IMR-90 (cell line): Measurements from ENCODE around the gene MAN1C1. TPM values are rescaled to one million over a fixed set of nuclear protein-coding genes. Genes with fewer than 3 reads are reported as not detected.

Source experiments
- ATAC-seq: fragments of 200-7000 bp; cut with Tn5 transposase; 2 replicates; pipeline ENCODE4 v1.9.1; 2020; ENCODE audit warnings: low read depth, mild to moderate bottlenecking, moderate library complexity
- BruUV-seq: library from RNA; stranded (reverse); fragments of 400-500 nt; replicated peaks from 2 replicates; lab custom pipeline; 2021; lab: Mats Ljungman, UMichigan
- CTCF ChIA-PET: fragments of 300-600 bp; formaldehyde crosslinking; extraction: SDS; loops from one replicate; lab custom pipeline; 2021; ENCODE audit warnings: antibody characterized with exemption; lab: Yijun Ruan, JAX
- POLR2A ChIA-PET: fragments of 300-600 bp; sonication (Branson Sonifier 250); formaldehyde crosslinking; loops from one replicate; lab custom pipeline; 2022; ENCODE audit warnings: antibody characterized with exemption; ENCODE audit not compliant: unreplicated experiment; lab: Charles Lee
- DNase-seq: peaks from one replicate; pipeline ENCODE4 v3.0.0; 2013
- H2AFZ ChIP-seq: replicated peaks from 2 replicates; pipeline ENCODE3; 2013; ENCODE audit warnings: low read length, mild to moderate bottlenecking; ENCODE audit not compliant: poor library complexity
- H2AK5ac ChIP-seq: 2 replicates; pipeline ENCODE4 v1.6.1; 2013; ENCODE audit warnings: low read depth, low read length, inconsistent platforms
- H2AK9ac ChIP-seq: replicated peaks from 2 replicates; pipeline ENCODE3; 2013; ENCODE audit warnings: mild to moderate bottlenecking, low read depth, low read length, moderate library complexity; ENCODE audit not compliant: poor library complexity
- H2BK120ac ChIP-seq: 2 replicates; pipeline ENCODE4 v1.6.1; 2013; ENCODE audit warnings: low read depth, low read length, inconsistent platforms
- H2BK15ac ChIP-seq: 3 replicates; pipeline ENCODE4 v1.6.1; 2013; ENCODE audit warnings: low read depth, low read length, inconsistent platforms
- H2BK20ac ChIP-seq: 2 replicates; pipeline ENCODE4 v1.6.1; 2013; ENCODE audit warnings: low read depth, mild to moderate bottlenecking, inconsistent platforms, low read length, moderate library complexity
- H2BK5ac ChIP-seq: 2 replicates; pipeline ENCODE4 v1.6.1; 2013; ENCODE audit warnings: mild to moderate bottlenecking, low read depth, low read length, inconsistent platforms; ENCODE audit not compliant: poor library complexity, severe bottlenecking
- H3K14ac ChIP-seq: replicated peaks from 2 replicates; pipeline ENCODE4 v1.6.1; 2013; ENCODE audit warnings: low read depth, low read length, inconsistent platforms
- H3K18ac ChIP-seq: 2 replicates; pipeline ENCODE4 v1.6.1; 2013; ENCODE audit warnings: low read depth, low read length, control low read depth
- H3K23ac ChIP-seq: 2 replicates; pipeline ENCODE4 v1.6.1; 2013; ENCODE audit warnings: low read depth, low read length, inconsistent platforms
- H3K27ac ChIP-seq: 2 replicates; pipeline ENCODE4 v1.5.1; 2013; ENCODE audit warnings: mild to moderate bottlenecking, control low read depth, low read length; ENCODE audit not compliant: insufficient read depth
- H3K27me3 ChIP-seq: 2 replicates; pipeline ENCODE4 v1.6.1; 2013; ENCODE audit warnings: low read length; ENCODE audit not compliant: control insufficient read depth, insufficient read depth
- H3K36me3 ChIP-seq: 2 replicates; pipeline ENCODE4 v1.6.1; 2013; ENCODE audit warnings: low read length, mixed read lengths; ENCODE audit not compliant: control insufficient read depth, insufficient read depth
- H3K4ac ChIP-seq: 2 replicates; pipeline ENCODE4 v1.6.1; 2013; ENCODE audit warnings: low read depth, low read length, inconsistent platforms
- H3K4me1 ChIP-seq: 2 replicates; pipeline ENCODE4 v1.6.1; 2013; ENCODE audit warnings: low read length, mixed read lengths; ENCODE audit not compliant: control insufficient read depth, insufficient read depth
- H3K4me2 ChIP-seq: 2 replicates; pipeline ENCODE4 v1.6.1; 2013; ENCODE audit warnings: low read depth, mild to moderate bottlenecking, control low read depth, low read length, moderate library complexity
- H3K4me3 ChIP-seq: 2 replicates; pipeline ENCODE4 v1.5.1; 2013; ENCODE audit warnings: low read depth, mild to moderate bottlenecking, control low read depth, low read length, moderate library complexity; ENCODE audit not compliant: insufficient read depth
- H3K56ac ChIP-seq: 2 replicates; pipeline ENCODE4 v1.6.1; 2013; ENCODE audit warnings: low read length, inconsistent platforms; ENCODE audit not compliant: insufficient read depth; ENCODE audit errors: extremely low read depth
- H3K79me1 ChIP-seq, 2 experiments: 2 replicates each; pipeline ENCODE4 v1.6.1; 2013; ENCODE audit warnings: low read length in 2 of 2, inconsistent platforms in 1 of 2, low read depth in 1 of 2
- H3K9ac ChIP-seq: 2 replicates; pipeline ENCODE4 v1.6.1; 2013; ENCODE audit warnings: low read depth, low read length, control low read depth
- H3K9me1 ChIP-seq: 2 replicates; pipeline ENCODE4 v1.6.1; 2013; ENCODE audit warnings: low read length, inconsistent platforms; ENCODE audit not compliant: insufficient read depth
- H3K9me3 ChIP-seq: 2 replicates; pipeline ENCODE4 v1.6.1; 2013; ENCODE audit warnings: low read length; ENCODE audit not compliant: control insufficient read depth, insufficient read depth
- H4K20me1 ChIP-seq: 2 replicates; pipeline ENCODE4 v1.6.1; 2013; ENCODE audit warnings: low read length, inconsistent platforms; ENCODE audit not compliant: insufficient read depth
- H4K5ac ChIP-seq: 2 replicates; pipeline ENCODE4 v1.6.1; 2013; ENCODE audit warnings: mild to moderate bottlenecking, low read depth, low read length, control low read depth
- H4K8ac ChIP-seq, 2 experiments: 2 replicates each; pipeline ENCODE4 v1.6.1; 2013; ENCODE audit warnings: low read depth in 2 of 2, low read length in 2 of 2, control low read depth in 1 of 2, inconsistent platforms in 1 of 2
- H4K91ac ChIP-seq: 2 replicates; pipeline ENCODE4 v1.6.1; 2013; ENCODE audit warnings: low read depth, low read length, inconsistent platforms; ENCODE audit not compliant: insufficient read depth
- MAZ ChIP-seq: IDR thresholded peaks from 2 replicates; pipeline ENCODE4 v1.6.1; 2012; ENCODE audit warnings: low read depth, mild to moderate bottlenecking, low read length, improper control_type of control experiment, moderate library complexity, borderline replicate concordance
- RCOR1 ChIP-seq: IDR thresholded peaks from 2 replicates; pipeline ENCODE4 v1.6.1; 2012; ENCODE audit warnings: mild to moderate bottlenecking, low read length, improper control_type of control experiment; ENCODE audit not compliant: insufficient replicate concordance
- SMC3 ChIP-seq: fragments of 150-350 bp; IDR thresholded peaks from 2 replicates; pipeline ENCODE4 v1.6.1; 2016; ENCODE audit warnings: low read depth, mild to moderate bottlenecking, antibody characterized with exemption, low read length, moderate library complexity
- USF2 ChIP-seq: fragments of 150-350 bp; IDR thresholded peaks from 2 replicates; pipeline ENCODE4 v1.6.1; 2017; ENCODE audit warnings: mild to moderate bottlenecking, antibody characterized with exemption, low read length, low read depth
- WGBS, 2 experiments: methylation state at CpG; one replicate each; pipeline versions ENCODE4 v1.1.5 to v1.1.7; 2013; ENCODE audit warnings: missing lambda C conversion rate in 2 of 2; ENCODE audit not compliant: insufficient read length in 1 of 2; ENCODE audit errors: extremely low coverage in 2 of 2; 5-methylcytosine and 5-hydroxymethylcytosine counted together
- dilution Hi-C: fragments of 300-500 bp; cut with HindIII; formaldehyde crosslinking; loops from one replicate; pipeline ENCODE4 v1.14.3; 2018; ENCODE audit warnings: low sequenced_read_pairs; ENCODE audit not compliant: unreplicated experiment
- in situ Hi-C: fragments of 300-500 bp; cut with MboI; formaldehyde crosslinking; loops from 3 replicates; pipeline ENCODE4 v1.14.3; 2019; ENCODE audit warnings: low sequenced_read_pairs, inconsistent platforms, mixed read lengths
- intact Hi-C: fragments of 100-400 bp; cut with micrococcal nuclease; formaldehyde crosslinking; loops from 2 replicates; pipeline ENCODE4 v1.10.0; 2022
- polyA plus RNA-seq, 3 experiments: library from polyadenylated mRNA; depleted of rRNA; stranded (reverse); fragments of >200 nt; gene quantifications; 2 replicates each; pipeline ENCODE4 v1.2.3, GENCODE V29; 2012; ENCODE audit warnings: low replicate concordance in 1 of 3
- total RNA-seq: library from RNA; depleted of rRNA; stranded (reverse); fragments of >200 nt; gene quantifications from 2 replicates; pipeline ENCODE4 v1.2.3, GENCODE V29; 2012
- TF ChIP-seq, protein P1 (sequence below): conservative IDR thresholded peaks from 2 replicates; pipeline ENCODE4 v1.5.1; 2012; ENCODE audit warnings: mild to moderate bottlenecking, low read depth, low read length, improper control_type of control experiment

Gene MAN1C1
- total and polyA plus RNA-seq, 2 of the 4 experiments (the other 2 are of a cell fraction): 3.2 to 11.3 TPM

- H3K9ac ChIP-seq: no peak overlapping the region
- no peak overlapping the region for H4K8ac ChIP-seq
- TF ChIP-seq SMC3 (no peak), MAZ (no peak), RCOR1 (no peak), USF2 (no peak)
- TF ChIP-seq, protein P1, sequence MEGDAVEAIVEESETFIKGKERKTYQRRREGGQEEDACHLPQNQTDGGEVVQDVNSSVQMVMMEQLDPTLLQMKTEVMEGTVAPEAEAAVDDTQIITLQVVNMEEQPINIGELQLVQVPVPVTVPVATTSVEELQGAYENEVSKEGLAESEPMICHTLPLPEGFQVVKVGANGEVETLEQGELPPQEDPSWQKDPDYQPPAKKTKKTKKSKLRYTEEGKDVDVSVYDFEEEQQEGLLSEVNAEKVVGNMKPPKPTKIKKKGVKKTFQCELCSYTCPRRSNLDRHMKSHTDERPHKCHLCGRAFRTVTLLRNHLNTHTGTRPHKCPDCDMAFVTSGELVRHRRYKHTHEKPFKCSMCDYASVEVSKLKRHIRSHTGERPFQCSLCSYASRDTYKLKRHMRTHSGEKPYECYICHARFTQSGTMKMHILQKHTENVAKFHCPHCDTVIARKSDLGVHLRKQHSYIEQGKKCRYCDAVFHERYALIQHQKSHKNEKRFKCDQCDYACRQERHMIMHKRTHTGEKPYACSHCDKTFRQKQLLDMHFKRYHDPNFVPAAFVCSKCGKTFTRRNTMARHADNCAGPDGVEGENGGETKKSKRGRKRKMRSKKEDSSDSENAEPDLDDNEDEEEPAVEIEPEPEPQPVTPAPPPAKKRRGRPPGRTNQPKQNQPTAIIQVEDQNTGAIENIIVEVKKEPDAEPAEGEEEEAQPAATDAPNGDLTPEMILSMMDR: no peak
- WGBS, 2 experiments: 50% methylated on average over 1 of the region's 8 CpGs; no CpG with 5 or more reads in 1 of the 2 experiments
- H3K18ac ChIP-seq: peak overlapping the region; percentile 26; the same call in 1 of the 2 replicates
- no peak overlapping the region for H3K4ac ChIP-seq
- no peak overlapping the region for H3K14ac ChIP-seq
- intact Hi-C loops: no loop called here
- ChIA-PET CTCF (no interaction called here), POLR2A (interaction anchor here (0.6 kb wide), 1 partner anchor 12 kb away, joined by 3 read pairs; no protein-coding TSS in a partner anchor)
- H3K27ac ChIP-seq: peak overlapping the region; percentile 8; the same call in 1 of the 2 replicates
- H3K36me3 ChIP-seq: peaks cover 2% of the 10 kb centered on the region; the same call in 1 of the 2 replicates
- no TSS peak for BruUV-seq
- no peak overlapping the region for H3K56ac ChIP-seq
- no peak overlapping the region for H2BK5ac ChIP-seq
- no peak overlapping the region for H2AK9ac ChIP-seq
- peak; percentile 49 for DNase-seq
- no peak overlapping the region for H2BK20ac ChIP-seq
- no peaks in the 10 kb centered on the region; a peak in 1 of 4 replicates for H3K79me1 ChIP-seq
- peaks cover 14% of the 10 kb centered on the region for H3K4me1 ChIP-seq
- peak; percentile 79 for ATAC-seq
- H2AFZ ChIP-seq: no peak overlapping the region
- H3K9me1 ChIP-seq: 0 out of 2 replicates have a peak, but pooled peaks cover 14% of the 10 kb centered on the region
- dilution Hi-C loops: no loop called here
- H3K23ac ChIP-seq: no peak overlapping the region
- H4K20me1 ChIP-seq: peaks cover 6% of the 10 kb centered on the region; the same call in 1 of the 2 replicates
- no peak overlapping the region; the same call in 1 of the 2 replicates for H4K5ac ChIP-seq
- H3K27me3 ChIP-seq: no peaks in the 10 kb centered on the region; the same call in 1 of the 2 replicates
- peak overlapping the region; percentile 8; the same call in 1 of the 2 replicates for H3K4me2 ChIP-seq
- H3K4me3 ChIP-seq: no peak overlapping the region
- H3K9me3 ChIP-seq: no peaks in the 10 kb centered on the region
- H4K91ac ChIP-seq: no peak overlapping the region
- in situ Hi-C loops: no loop called here
- H2BK120ac ChIP-seq: no peak overlapping the region
- H2BK15ac ChIP-seq: no peak overlapping the region; the same call in 2 of the 3 replicates
- peak overlapping the region; percentile 25; the same call in 1 of the 2 replicates for H2AK5ac ChIP-seq
These were observed 110.5 kb downstream of the MAN1C1 start for GRCh38 chr1:25727088-25727487.
